Measurements from ENCODE around the gene CALU. TPM values are rescaled to one million over a fixed set of nuclear protein-coding genes. Genes with fewer than 3 reads are reported as not detected.

The CALU gene
- total and polyA plus RNA-seq, 9 donors = 38.9 to 187 (median 71.0) TPM

- no peak for DNase-seq
Observed at GRCh38 chr7:128799451-128799850, 60.3 kb downstream of the CALU start.

GRCh38 chr7:128800567-128800966 is 61.4 kb downstream of the CALU start:
- intact Hi-C loops (cut with DNase I) = no loop called here
- Histone ChIP-seq H3K27ac (no peak overlapping the region), H3K4me1 (ENCODE audit: insufficient read depth) (no peaks in the 10 kb centered on the region), H3K27me3 (no peaks in the 10 kb centered on the region), H3K36me3 (no peaks in the 10 kb centered on the region), H3K9me3 (no peaks in the 10 kb centered on the region), H3K4me3 (no peak overlapping the region)
- no peak for DNase-seq
- WGBS, 3 donors = 89 to 93% (median 93%) methylated on average over 3 of the region's 3 CpGs
- no peak for TF ChIP-seq CTCF (IDR thresholded peaks at IDR 0.05)
- no peak for TF ChIP-seq POLR2A (IDR thresholded peaks at IDR 0.05)
- no peak for TF ChIP-seq EP300 (IDR thresholded peaks at IDR 0.05)

More at GRCh38 chr7:128799451-128799850, 60.3 kb downstream of the CALU start:
- 80 to 90% (median 80%) methylated on average over 2 of the region's 2 CpGs for WGBS, 3 donors
- H3K27me3 ChIP-seq = no peaks in the 10 kb centered on the region
- no peaks in the 10 kb centered on the region for H3K4me1 ChIP-seq (ENCODE audit: insufficient read depth)
- H3K4me3 ChIP-seq = no peak overlapping the region
- TF ChIP-seq CTCF (IDR thresholded peaks at IDR 0.05) (no peak), POLR2A (IDR thresholded peaks at IDR 0.05) (no peak), EP300 (IDR thresholded peaks at IDR 0.05) (no peak)
- H3K9me3 ChIP-seq = no peaks in the 10 kb centered on the region
- H3K27ac ChIP-seq = no peak overlapping the region
- intact Hi-C loops (cut with DNase I) = no loop called here
- H3K36me3 ChIP-seq = no peaks in the 10 kb centered on the region

GRCh38 chr7:128801003-128801402 is 61.8 kb downstream of the CALU start:
- 95 to 98% (median 97%) methylated on average over 9 of the region's 9 CpGs for WGBS, 3 donors
- no peak for TF ChIP-seq EP300 (IDR thresholded peaks at IDR 0.05)
- no peak for TF ChIP-seq CTCF (IDR thresholded peaks at IDR 0.05)
- TF ChIP-seq POLR2A (IDR thresholded peaks at IDR 0.05) = no peak
- Histone ChIP-seq H3K27me3 (no peaks in the 10 kb centered on the region), H3K36me3 (no peaks in the 10 kb centered on the region), H3K9me3 (no peaks in the 10 kb centered on the region), H3K4me3 (no peak overlapping the region), H3K27ac (no peak overlapping the region), H3K4me1 (ENCODE audit: insufficient read depth) (no peaks in the 10 kb centered on the region)
- DNase-seq = no peak
- intact Hi-C loops (cut with DNase I) = no loop called here

- no peaks in the 10 kb centered on the region for H3K9me3 ChIP-seq
- no peaks in the 10 kb centered on the region for H3K4me1 ChIP-seq (ENCODE audit: insufficient read depth)
- 95 to 96% (median 95%) methylated on average over 2 of the region's 2 CpGs for WGBS, 3 donors
Observed at GRCh38 chr7:128801667-128802418, 62.7 kb downstream of the CALU start.

More at GRCh38 chr7:128801667-128802418, 62.7 kb downstream of the CALU start:
- TF ChIP-seq POLR2A (IDR thresholded peaks at IDR 0.05) (no peak), CTCF (IDR thresholded peaks at IDR 0.05) (no peak), EP300 (IDR thresholded peaks at IDR 0.05) (no peak)
- no peak overlapping the region for H3K4me3 ChIP-seq
- no peak overlapping the region for H3K27ac ChIP-seq
- intact Hi-C loops (cut with DNase I) = no loop called here
- no peaks in the 10 kb centered on the region for H3K36me3 ChIP-seq
- no peaks in the 10 kb centered on the region for H3K27me3 ChIP-seq
- no peak for DNase-seq
